HG03460 (cell line): Measurements from ENCODE around the gene ACER3.

ENCODE experiments used
- ATAC-seq: cut with Tn5 transposase; IDR thresholded peaks from one replicate; pipeline ENCODE4 v1.9.1; 2021; ENCODE audit not compliant: unreplicated experiment

The ACER3 gene

DNA sequence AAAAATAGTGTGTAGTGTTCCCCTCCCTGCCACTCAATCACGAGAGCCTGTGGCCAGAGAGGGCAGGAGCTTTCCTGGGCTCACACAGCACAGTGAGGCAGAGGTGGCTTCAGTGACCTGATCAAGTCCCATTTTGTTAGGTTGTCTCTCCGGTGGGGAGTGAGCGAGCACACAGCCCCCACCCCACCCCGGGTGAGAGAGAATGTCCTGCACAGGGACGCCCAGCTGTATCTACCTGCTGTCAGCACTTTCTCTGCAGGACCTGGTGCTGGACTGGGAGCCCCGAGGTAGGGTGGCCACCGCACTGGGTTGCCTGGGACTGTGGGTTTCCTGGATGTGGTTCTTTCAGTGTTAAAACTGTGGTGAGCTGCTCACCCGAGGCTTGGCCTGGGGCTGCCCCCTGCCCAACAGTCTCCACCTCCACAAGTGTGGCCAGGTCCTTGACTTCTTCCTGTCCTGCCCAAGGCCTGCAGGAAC is 212.2 kb downstream of the ACER3 start:
- ATAC-seq = no peak

DNA sequence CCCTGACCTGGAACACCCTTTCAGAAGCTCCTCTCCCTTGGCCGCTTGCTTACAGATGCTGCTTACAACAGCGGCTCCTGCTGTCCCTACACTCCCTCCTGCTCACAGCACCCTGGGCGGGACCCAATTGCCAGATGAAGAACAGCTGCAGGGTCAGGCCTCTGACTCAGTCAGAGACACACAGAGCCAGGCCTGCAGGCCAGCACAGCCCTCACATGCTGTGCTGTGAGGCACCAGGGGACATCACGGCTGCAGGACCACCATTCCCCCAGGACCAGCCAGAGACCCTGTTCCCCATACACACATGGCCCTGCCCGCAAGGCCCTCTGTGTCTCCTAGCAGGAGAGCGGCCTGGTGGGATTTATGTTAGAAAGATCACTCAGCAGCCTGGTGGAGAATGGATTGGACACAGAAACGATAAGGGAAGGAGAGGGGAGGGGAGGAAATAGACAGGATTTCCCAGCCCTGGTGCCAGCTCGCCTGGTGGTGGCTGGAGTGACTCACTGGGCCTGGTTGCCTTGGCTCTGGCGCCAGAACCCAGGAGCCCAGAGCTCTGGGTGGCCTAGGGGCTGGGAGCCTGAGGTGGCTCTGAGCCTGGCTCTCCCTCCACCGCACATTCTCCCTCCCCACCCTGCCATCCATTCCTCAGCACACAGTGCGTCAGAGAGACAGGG is 212.7 kb downstream of the ACER3 start:
- no peak for ATAC-seq

DNA sequence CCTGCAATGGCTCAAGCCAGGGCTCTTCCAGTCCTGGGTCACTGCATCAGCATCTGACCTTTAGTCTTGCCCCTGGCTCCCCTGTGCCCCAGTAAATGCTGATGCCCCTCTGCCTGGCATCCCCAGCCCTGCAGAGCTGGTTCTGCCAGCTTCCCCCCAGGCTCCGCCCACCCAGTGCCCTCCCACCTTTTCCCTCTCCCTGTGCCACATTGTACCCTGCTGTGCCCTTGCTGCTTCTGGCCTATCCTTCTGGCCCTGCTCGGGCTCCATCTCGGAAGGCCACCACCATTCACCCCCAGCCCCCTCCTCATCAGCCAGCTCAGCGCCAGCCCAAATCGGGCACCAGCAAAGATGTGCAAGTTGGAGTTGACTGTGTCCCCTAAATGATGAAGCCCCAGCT is 213.5 kb downstream of the ACER3 start:
- no peak for ATAC-seq

- ATAC-seq = no peak
Observed at GRCh38 chr11:77074626-77075221, 214.0 kb downstream of the ACER3 start.

- ATAC-seq = no peak
Observed at GRCh38 chr11:77075425-77075905, 214.7 kb downstream of the ACER3 start.
